ENCODE results near the gene IFT22.

- TF ChIP-seq CTCF (IDR thresholded peaks at IDR 0.05) (no peak), POLR2AphosphoS5 (IDR thresholded peaks at IDR 0.05; ENCODE audit: low read depth, low read length) (no peak), TAF1 (IDR thresholded peaks at IDR 0.05; ENCODE audit: borderline replicate concordance, low read depth, low read length) (no peak), MXI1 (IDR thresholded peaks at IDR 0.05; ENCODE audit: low read depth, low read length) (no peak), RAD21 (IDR thresholded peaks at IDR 0.05; ENCODE audit: low read length) (no peak)
These were observed 18.8 kb upstream of the IFT22 start for GRCh38 chr7:101340379-101340778.

Data from SK-N-SH (cell line).